Lower lobe of right lung (tissue), 2 donors: ENCODE data around the gene POU2AF2. TPM values are rescaled to one million over a fixed set of nuclear protein-coding genes. Genes with fewer than 3 reads are reported as not detected.
"Not testable (repeated sequence)": the region's sequence is repeated elsewhere in the genome, so short reads cannot be mapped to it uniquely, and the experiment has no call there.

Source experiments
- ATAC-seq, 2 donors: fragments of 200-7000 bp; cut with Tn5 transposase; one replicate each; pipeline ENCODE4 v1.9.1; 2020 to 2022; ENCODE audit warnings: mild to moderate bottlenecking in 2 of 2, moderate library complexity in 2 of 2
- DNase-seq: peaks from one replicate; pipeline ENCODE4 v3.0.0-alpha.2; 2020
- H3K27ac ChIP-seq: fragments of 200-600 bp; one replicate; pipeline ENCODE4 v1.8.0; 2022
- H3K27me3 ChIP-seq: fragments of 200-600 bp; one replicate; pipeline ENCODE4 v1.8.0; 2022; ENCODE audit warnings: low read depth
- H3K36me3 ChIP-seq: fragments of 200-600 bp; one replicate; pipeline ENCODE4 v1.8.0; 2022; ENCODE audit warnings: mild to moderate bottlenecking
- H3K4me1 ChIP-seq: fragments of 200-600 bp; one replicate; pipeline ENCODE4 v1.8.0; 2022
- H3K4me3 ChIP-seq: fragments of 200-600 bp; one replicate; pipeline ENCODE4 v1.8.0; 2022; ENCODE audit warnings: mild to moderate bottlenecking
- H3K9me3 ChIP-seq: fragments of 200-600 bp; one replicate; pipeline ENCODE4 v1.8.0; 2022
- intact Hi-C: fragments of 100-400 bp; cut with DNase I; formaldehyde crosslinking; loops from one replicate; pipeline ENCODE4 v1.11.0; 2022
- total RNA-seq: library from RNA; stranded (reverse); fragmentation: NEBNext Ultra II Directional; extraction: Animal tissue kit (Norgen Biotek cat#: 25700); gene quantifications from one replicate; pipeline ENCODE4 v1.2.1, GENCODE V29; 2021
- TF ChIP-seq, protein P1 (sequence below): fragments of 200-600 bp; IDR thresholded peaks from one replicate; pipeline ENCODE4 v1.8.0; 2022; ENCODE audit warnings: antibody characterized with exemption, mild to moderate bottlenecking
- donor health status: DM: no; HTN: yes; CAD: no; lungs with severe emphysema.

POU2AF2 gene
- total RNA-seq, 1 donor from 2014 or later, result not detected

- no peak for DNase-seq
- H3K27ac ChIP-seq, result no peak overlapping the region
- intact Hi-C loops, result no loop called here
- no peaks in the 10 kb centered on the region for H3K36me3 ChIP-seq
- TF ChIP-seq, protein P1, sequence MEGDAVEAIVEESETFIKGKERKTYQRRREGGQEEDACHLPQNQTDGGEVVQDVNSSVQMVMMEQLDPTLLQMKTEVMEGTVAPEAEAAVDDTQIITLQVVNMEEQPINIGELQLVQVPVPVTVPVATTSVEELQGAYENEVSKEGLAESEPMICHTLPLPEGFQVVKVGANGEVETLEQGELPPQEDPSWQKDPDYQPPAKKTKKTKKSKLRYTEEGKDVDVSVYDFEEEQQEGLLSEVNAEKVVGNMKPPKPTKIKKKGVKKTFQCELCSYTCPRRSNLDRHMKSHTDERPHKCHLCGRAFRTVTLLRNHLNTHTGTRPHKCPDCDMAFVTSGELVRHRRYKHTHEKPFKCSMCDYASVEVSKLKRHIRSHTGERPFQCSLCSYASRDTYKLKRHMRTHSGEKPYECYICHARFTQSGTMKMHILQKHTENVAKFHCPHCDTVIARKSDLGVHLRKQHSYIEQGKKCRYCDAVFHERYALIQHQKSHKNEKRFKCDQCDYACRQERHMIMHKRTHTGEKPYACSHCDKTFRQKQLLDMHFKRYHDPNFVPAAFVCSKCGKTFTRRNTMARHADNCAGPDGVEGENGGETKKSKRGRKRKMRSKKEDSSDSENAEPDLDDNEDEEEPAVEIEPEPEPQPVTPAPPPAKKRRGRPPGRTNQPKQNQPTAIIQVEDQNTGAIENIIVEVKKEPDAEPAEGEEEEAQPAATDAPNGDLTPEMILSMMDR, result no peak
- no peaks in the 10 kb centered on the region for H3K9me3 ChIP-seq
- H3K4me1 ChIP-seq, result no peaks in the 10 kb centered on the region
- no peak for ATAC-seq
- H3K27me3 ChIP-seq, result no peaks in the 10 kb centered on the region
- H3K4me3 ChIP-seq, result no peak overlapping the region
Observed at GRCh38 chr11:111260811-111261210, 15.3 kb downstream of the POU2AF2 start.

- no peaks in the 10 kb centered on the region for H3K36me3 ChIP-seq
- no peaks in the 10 kb centered on the region for H3K4me1 ChIP-seq
- TF ChIP-seq, protein P1, result no peak
- no peaks in the 10 kb centered on the region for H3K27me3 ChIP-seq
- no peak for ATAC-seq
- no peaks in the 10 kb centered on the region for H3K9me3 ChIP-seq
- no peak for DNase-seq
- H3K27ac ChIP-seq, result no peak overlapping the region
- intact Hi-C loops, result no loop called here
- no peak overlapping the region for H3K4me3 ChIP-seq
Observed at GRCh38 chr11:111264646-111265045, 19.1 kb downstream of the POU2AF2 start.

- no peak for ATAC-seq
- TF ChIP-seq, protein P1, result no peak
- Histone ChIP-seq H3K4me3 (no peak overlapping the region), H3K4me1 (no peaks in the 10 kb centered on the region), H3K27me3 (no peaks in the 10 kb centered on the region), H3K27ac (no peak overlapping the region), H3K9me3 (no peaks in the 10 kb centered on the region), H3K36me3 (no peaks in the 10 kb centered on the region)
- DNase-seq, result no peak
- intact Hi-C loops, result no loop called here
Observed at GRCh38 chr11:111265421-111265820, 19.9 kb downstream of the POU2AF2 start.

DNA sequence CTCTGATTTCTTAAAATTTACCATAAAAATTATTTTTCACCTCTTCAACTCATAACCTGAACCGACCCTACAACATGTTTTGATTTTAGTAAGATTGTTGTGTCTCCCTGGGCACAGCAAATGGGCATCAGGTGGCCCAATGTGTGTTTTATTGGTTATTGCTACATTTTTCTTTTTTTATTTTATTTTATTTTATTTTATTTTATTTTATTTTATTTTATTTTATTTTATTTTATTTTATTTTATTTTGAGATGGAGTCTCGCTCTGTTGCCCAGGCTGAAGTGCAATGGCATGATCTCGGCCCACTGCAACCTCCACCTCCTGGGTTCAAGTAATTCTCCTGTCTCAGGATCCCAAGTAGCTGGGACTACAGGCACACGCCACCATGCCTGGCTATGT is 22.8 kb downstream of the POU2AF2 start:
- H3K9me3 ChIP-seq, DNase-seq, H3K27ac ChIP-seq, H3K4me1 ChIP-seq, H3K4me3 ChIP-seq, ATAC-seq, H3K27me3 ChIP-seq, H3K36me3 ChIP-seq, intact Hi-C loops: not testable (repeated sequence)

- ATAC-seq, result no peak
- DNase-seq, result no peak
Observed at GRCh38 chr11:111269146-111269868, 23.8 kb downstream of the POU2AF2 start.

DNA sequence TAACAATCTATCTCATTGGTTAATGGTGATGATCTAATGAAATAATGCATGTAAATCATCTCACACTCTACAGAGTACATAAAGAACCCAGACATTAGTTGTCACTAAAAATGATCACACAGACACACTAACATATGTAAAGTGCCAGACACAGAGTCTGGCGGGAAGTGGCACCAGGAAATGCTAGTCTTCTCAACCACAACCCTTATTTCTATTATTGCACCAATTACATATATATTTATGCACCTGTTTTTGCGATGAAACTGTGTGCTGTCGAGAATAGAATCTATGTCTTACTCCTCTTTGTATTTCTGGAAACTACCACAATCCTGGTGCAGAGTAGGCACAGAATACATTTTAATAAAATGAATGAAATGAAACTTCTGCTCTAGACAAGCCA is 26.9 kb downstream of the POU2AF2 start:
- H3K27me3 ChIP-seq, result no peaks in the 10 kb centered on the region
- no peaks in the 10 kb centered on the region for H3K4me1 ChIP-seq
- no peak overlapping the region for H3K27ac ChIP-seq
- no peak overlapping the region for H3K4me3 ChIP-seq
- H3K9me3 ChIP-seq, result no peaks in the 10 kb centered on the region
- DNase-seq (no peak), ATAC-seq (no peak)
- H3K36me3 ChIP-seq, result no peaks in the 10 kb centered on the region
- intact Hi-C loops, result no loop called here
- TF ChIP-seq, protein P1, result no peak

More at GRCh38 chr11:111269146-111269868, 23.8 kb downstream of the POU2AF2 start:
- no peak overlapping the region for H3K27ac ChIP-seq
- H3K4me3 ChIP-seq, result no peak overlapping the region
- H3K27me3 ChIP-seq, result no peaks in the 10 kb centered on the region
- intact Hi-C loops, result no loop called here
- H3K36me3 ChIP-seq, result no peaks in the 10 kb centered on the region
- TF ChIP-seq, protein P1, result no peak
- no peaks in the 10 kb centered on the region for H3K9me3 ChIP-seq
- no peaks in the 10 kb centered on the region for H3K4me1 ChIP-seq
